GM19467 (cell line): Measurements from ENCODE around the gene GK2.

Source experiments
- ATAC-seq: cut with Tn5 transposase; IDR thresholded peaks from one replicate; pipeline ENCODE4 v1.9.1; 2021; ENCODE audit warnings: mild to moderate bottlenecking, moderate library complexity; ENCODE audit not compliant: unreplicated experiment

The GK2 gene

DNA sequence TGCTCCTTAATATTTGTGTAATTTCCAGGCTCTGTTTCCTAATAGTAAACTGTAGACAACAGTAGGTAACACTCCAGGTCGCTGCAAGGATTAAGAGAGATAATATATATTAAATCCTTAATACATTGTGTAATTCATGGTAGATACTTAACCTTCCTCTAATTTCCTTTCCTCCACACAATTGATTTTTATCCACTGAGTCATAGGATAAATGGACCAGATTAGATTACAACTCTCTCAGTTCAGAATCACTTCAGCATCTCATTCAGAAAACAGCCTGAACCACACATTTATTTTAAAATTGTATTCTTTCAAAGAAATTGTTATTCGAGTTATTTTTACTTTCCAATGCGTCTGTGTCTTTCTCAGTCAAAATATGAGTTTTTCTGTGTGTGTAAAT is 17.1 kb downstream of the GK2 start:
- no peak for ATAC-seq

DNA sequence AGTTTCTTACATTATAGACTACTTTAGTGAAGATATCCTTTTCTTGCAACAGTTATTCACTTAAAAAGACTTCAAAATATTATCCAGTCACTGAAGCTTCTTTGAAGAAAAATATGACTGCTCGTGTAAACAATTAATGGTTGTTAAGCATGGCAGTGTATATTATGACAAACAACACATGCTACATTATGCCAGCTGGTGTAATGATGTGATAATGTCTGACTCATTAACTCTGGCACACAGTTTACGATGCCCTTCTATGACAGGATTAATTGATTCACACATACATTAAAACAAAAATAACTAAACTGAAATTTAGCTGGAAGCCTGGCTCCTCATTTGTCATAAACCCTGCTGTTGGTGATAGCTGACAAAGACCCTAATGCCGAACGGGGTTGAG is 22.4 kb downstream of the GK2 start:
- ATAC-seq: no peak

DNA sequence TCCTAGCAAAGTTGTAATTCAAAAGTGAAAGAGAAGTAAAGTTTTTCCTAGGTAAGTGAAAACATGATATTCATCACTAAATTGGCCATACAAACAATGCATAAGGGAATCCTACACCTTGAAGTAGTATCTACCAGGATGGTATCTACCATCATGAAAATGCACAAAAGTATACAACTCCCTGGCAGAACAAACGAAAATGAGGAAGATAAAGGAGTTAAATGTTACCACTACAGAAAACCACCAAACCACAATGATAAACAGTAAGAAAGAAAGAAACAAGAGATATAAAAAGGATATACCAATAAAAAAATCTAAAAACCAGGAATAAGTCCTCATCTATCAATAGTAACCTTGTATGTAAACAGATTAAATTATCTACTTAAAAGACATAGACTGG is 26.9 kb downstream of the GK2 start:
- ATAC-seq: no peak

DNA sequence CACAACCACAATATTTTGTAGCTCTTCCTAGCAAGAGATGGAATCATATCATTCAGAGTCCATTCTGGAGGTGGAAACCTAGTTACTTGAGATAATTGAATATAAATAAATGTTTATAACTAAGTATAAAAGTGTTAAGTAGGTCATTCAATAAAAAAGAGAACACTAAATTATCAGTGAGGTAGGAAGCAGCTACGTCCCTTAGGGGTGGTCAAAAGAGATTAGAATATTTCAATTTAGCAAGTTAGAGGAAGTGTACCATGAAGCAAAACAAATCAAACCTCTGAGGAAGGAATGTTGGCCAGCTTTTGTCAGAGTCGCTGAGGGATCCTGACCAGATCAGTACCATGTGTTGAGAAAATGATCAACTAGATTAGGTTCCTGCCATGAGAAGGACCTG is 38.0 kb downstream of the GK2 start:
- ATAC-seq: no peak

DNA sequence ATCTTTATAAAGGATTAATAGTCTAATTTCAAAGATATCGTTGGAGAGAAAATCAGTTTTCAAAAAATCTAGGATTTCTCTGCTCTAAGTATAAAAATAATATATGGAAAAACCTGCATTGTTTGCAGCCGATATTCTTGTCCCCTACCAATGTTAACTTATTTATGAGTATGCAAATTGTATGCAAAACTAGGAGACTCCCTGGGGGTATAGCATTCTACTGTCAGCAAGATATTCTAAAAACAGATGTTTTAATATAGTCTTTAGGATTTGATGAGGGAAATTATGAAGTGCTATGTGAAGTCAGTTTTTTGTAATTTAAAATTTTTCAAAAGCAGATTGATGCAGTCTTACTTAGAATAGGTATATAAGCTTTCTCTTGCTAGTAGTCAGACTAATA is 40.9 kb downstream of the GK2 start:
- ATAC-seq: no peak

DNA sequence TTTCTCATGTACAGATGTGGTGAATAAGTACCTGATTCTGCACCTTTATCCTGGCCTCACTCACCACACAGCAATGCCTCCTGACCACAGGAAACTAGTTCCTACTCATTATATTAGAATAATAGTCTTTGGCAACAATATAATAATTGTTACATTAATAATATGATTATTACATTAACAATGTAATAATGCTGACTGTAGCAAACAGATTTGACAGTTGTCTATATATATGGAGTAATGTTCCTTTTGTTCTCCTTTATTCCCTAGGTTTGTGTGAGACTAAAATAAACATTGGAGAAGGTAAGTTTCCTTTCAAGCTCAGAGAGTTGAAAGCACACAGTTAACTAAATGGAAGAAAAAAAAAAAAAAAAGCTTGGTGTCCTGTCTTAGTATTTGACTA is 41.6 kb downstream of the GK2 start:
- ATAC-seq: no peak

GRCh38 chr4:79364061-79364460 is 44.0 kb downstream of the GK2 start:
- ATAC-seq: no peak

GRCh38 chr4:79362626-79363025 is 45.4 kb downstream of the GK2 start:
- ATAC-seq: no peak

DNA sequence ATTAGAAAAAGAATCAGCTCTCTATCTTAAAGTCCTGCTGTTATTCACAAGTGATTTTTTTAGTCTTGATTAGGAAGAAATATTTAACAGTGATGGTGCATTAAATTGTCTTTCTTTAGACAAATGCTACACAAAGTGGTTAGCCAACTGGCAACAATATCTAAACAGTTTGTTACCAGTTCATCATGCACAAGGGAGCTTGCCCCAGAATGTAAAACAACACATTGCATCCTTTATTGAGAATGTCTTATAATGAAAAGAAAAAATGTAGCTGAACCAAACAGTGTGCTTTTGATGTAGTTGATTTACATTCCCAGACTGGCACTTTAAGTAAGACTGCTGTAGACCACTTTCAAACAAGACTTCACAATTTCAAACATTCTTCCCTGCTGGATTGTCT is 48.0 kb downstream of the GK2 start:
- ATAC-seq: no peak

DNA sequence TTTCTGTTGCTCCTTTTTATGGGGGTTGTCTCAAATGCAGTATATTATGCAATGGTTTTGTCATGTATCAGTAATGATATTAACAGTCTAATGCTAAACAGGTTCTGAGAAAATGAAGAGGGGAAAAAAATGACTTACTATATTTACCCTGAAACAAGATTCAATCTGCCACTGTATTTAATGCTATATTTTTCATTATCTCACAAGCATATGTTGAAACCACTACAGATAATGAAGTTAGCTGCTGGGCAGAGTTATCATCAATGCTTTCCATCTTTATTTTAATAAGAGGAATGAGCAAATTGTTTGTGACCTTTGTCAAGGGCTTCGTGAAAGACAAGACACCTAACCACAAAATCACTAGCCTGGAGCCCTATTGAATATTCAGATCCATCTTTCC is 49.6 kb downstream of the GK2 start:
- ATAC-seq: no peak

- no peak for ATAC-seq
Observed at GRCh38 chr4:79357365-79357764, 50.7 kb downstream of the GK2 start.
